ENCODE data around the gene EIF1AY.

DNA sequence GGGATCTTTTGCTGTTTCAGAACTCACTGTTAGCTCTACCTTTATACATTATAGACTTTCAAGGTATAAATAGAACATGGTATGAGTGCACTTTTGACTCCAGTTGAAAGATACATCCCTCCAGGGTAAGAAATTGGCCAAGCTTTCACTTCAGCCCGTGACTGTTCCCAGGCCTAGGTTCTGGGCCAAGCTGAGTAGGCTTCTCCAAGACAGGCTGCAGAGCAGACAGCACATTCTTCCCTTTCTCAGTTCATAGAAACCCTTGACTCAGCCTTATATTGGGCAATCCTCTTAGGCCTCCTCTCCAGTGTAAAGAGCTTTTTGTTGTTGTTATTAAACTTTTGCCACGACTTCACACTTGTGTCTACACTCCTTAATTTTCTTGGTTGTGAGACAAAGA, 29.5 kb upstream of the EIF1AY start:
- TF ChIP-seq, protein P1, sequence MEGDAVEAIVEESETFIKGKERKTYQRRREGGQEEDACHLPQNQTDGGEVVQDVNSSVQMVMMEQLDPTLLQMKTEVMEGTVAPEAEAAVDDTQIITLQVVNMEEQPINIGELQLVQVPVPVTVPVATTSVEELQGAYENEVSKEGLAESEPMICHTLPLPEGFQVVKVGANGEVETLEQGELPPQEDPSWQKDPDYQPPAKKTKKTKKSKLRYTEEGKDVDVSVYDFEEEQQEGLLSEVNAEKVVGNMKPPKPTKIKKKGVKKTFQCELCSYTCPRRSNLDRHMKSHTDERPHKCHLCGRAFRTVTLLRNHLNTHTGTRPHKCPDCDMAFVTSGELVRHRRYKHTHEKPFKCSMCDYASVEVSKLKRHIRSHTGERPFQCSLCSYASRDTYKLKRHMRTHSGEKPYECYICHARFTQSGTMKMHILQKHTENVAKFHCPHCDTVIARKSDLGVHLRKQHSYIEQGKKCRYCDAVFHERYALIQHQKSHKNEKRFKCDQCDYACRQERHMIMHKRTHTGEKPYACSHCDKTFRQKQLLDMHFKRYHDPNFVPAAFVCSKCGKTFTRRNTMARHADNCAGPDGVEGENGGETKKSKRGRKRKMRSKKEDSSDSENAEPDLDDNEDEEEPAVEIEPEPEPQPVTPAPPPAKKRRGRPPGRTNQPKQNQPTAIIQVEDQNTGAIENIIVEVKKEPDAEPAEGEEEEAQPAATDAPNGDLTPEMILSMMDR (conservative IDR thresholded peaks at IDR 0.05; ENCODE audit: low read depth, low read length) = no peak
- no peak for TF ChIP-seq EZH2 (IDR thresholded peaks at IDR 0.05; ENCODE audit: borderline replicate concordance, low read depth, low read length, poor library complexity, severe bottlenecking)
